HG03575 (cell line): Measurements from ENCODE around the gene ASTN2.
A peak's percentile ranks its signal among the peaks of the same experiment; 100 is the strongest.

ENCODE experiments used
- ATAC-seq: cut with Tn5 transposase; IDR thresholded peaks from one replicate; pipeline ENCODE4 v1.9.1; 2021; ENCODE audit not compliant: unreplicated experiment, insufficient number of reproducible peaks, low FRiP score; ENCODE audit errors: extremely low read depth

Gene ASTN2

DNA sequence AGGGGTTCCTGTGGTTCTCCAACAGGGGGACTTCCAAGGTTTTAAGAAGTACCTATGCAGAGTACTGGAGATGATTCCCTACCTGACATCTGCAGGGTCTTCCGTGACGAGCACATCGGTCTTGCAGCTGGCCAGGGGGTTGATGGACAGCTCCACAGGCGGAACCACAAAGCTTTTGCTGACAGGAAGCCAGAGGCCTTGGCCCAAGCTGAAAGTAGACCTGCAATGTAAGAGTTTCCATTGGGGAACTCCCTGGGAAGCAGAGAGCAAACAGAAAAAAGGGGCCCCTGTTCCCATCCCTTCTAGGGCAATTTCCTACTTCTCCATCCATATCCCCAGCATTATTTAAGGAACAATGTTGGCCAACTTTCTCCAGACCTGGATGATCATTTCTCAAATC, 439.7 kb downstream of the ASTN2 start:
- ATAC-seq, result no peak

GRCh38 chr9:116966199-116966598, 448.7 kb downstream of the ASTN2 start:
- ATAC-seq, result no peak

DNA sequence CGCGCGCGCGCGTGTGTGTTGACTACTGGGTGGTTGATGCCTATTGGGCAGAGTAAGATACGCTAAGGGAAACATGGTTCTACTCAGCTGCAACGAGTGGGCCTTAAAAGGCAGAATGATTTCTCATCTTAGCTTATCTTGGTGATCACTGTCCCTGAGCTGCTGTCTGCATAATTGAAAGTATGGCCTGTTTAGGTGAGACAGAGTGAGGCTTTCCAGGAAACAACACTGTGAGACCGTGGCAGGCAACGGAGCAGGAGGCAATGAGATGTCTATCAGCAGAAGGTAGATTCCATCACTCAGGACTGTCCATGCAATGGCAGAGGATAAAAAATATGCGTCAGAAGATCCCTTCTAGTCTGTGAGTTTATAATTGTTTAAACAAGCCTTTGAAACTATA, 450.6 kb downstream of the ASTN2 start:
- ATAC-seq, result no peak

DNA sequence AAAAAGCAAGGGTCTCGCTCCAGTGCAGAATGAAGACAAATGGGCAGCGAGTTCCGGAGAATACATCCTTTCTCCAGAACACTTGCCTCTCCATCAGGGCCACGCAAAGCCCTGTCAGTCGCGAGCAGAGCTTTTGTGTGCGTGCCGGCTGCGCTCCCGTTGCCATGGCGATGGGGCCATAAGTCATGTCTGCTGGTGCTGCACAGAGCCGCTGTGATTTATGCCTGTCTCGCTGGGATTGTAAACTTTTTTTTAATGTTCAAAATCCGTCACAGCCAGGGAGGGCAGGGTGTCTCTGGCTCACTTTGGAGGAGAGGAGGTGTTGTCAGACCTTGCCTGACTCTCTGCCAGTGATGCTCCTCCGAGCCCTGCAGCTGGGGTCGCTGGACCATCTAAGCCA, 455.0 kb downstream of the ASTN2 start:
- no peak for ATAC-seq

GRCh38 chr9:116958881-116959280, 456.0 kb downstream of the ASTN2 start:
- no peak for ATAC-seq

DNA sequence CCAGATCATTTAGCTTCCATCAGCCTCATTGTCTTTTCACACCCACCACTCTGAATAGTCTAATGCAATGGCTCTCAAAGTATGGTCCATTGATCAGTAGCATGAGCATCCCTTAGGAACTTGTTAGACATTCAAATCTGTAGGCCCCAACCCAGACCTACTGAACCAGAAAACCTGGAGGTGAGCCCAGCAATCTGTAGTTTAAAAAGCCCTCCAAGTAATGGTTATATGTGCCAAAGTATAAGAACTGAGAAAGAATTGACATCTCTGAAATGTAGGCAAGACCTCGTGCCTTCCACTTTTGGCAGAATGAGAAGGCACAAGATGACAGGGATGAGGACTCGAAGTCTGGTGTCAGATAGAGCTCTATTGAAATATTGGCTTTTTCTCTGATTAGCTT, 460.1 kb downstream of the ASTN2 start:
- no peak for ATAC-seq

- no peak for ATAC-seq
Observed at GRCh38 chr9:116953271-116953670, 461.6 kb downstream of the ASTN2 start.

DNA sequence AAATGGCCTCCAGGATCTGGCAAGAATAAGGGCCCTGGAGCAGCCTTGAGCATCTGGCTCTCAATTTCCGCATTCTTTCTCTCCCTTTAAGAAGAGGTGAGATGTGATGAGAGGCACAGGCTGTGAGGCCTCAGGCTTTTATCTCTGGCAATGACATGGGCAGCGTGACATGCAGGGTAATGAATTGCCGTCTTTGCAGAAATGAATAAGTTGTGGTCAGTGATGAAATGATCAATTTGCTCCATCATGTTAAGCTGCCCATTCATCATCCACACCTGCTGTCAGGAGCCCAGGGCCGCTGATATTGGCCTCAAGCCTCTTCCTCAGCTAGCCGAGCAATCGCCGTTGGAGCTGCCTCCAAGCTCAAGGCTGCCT, 462.4 kb downstream of the ASTN2 start:
- no peak for ATAC-seq

DNA sequence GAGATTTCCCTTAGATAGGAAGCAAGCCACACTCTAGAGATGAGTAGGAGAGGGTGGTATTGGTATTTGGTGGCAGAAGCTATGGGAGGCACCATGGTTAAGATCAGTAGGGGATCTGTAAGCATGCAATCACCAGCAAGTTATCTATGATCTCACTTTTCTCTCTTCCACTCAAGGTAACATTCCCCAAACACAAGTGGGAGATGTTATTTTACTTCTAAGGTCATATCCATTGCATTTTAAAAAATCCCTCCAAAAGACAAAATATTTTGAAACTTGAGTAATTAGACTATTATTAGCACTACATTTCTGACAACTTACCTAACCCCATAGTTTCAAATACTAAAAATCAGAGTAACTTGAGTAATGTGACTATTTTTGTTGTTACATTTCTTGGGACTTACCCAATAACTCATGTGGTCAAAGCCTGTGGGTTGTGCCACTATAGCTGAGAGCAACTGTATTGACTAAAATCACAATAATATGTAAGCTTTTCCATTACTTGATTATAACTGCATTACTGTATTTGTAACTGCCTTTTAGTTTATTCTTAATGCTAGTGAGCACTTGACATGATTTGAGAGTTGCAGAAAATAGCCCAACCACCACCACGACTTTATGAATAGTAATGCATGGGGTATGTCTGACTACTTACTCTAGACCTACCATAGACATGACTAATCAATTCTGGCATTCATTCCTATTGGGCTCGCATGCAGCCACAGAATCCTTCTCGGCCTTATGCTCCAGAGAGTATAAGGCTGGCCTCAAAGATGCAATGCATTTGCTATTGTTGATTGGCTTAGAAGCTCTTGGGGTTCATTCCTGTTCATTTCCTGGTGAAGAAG, 463.0 kb downstream of the ASTN2 start:
- peak; percentile 67 for ATAC-seq

GRCh38 chr9:116945817-116946216, 469.0 kb downstream of the ASTN2 start:
- ATAC-seq, result no peak

DNA sequence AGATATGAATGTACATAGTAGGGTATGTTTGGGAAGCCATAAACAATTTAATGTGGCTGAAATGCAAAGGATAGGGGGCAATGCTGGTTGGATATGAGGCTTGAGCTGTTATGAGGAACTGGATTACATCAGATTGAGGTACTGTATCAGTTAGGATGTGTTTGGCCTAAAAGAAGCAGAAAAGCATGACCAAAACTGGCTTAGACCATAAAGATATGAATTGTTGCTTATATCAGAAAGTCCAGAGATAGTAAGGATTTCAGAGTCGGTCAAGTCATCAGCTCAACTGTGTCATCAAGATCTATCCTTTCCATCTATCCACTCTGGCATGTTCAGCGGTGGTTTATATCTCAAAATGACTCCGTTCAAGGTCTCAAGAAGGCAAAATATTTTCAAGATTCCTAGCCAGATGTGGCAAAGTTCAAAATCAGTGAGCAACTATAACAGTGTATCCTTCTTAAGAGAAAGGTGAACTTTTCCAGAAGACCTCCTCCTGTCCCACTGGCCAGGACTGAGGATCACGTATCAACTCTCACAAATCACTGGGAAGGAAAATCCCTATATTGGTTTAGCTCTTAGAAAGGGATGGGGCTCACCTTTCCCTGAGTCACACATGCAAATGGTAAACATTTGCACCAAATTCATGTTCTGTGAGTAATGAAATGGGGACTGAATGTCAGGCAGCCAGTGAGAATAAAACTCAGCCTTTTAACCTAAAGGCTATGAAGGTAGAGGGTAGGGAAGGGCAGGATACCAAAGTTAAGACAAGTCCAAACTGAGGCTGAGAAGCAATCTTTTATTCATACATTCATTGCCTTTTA, 469.9 kb downstream of the ASTN2 start:
- ATAC-seq, result no peak

GRCh38 chr9:116943970-116944369, 470.9 kb downstream of the ASTN2 start:
- no peak for ATAC-seq

DNA sequence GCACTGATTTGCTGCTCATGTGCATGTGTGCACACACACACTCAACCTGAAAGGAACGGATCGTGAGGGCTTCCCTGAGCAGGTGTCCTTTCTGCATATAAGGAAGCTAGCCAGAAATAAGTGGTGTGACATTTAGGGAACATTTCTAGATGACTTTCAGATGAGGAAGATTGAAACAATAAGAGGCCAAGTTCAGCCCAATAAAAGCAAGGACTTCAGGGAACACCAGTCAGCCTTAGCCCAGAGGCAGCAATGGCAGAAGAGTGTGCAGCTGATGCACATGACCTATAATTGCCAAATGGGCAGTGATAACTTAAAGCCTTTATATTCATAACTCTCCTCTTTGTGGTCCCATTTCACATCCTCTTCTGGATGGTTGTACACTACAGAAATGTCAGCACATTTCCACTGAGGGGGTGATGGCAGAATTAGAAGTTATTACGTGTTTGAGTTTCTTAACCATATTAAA, 472.2 kb downstream of the ASTN2 start:
- ATAC-seq, result peak; percentile 51

DNA sequence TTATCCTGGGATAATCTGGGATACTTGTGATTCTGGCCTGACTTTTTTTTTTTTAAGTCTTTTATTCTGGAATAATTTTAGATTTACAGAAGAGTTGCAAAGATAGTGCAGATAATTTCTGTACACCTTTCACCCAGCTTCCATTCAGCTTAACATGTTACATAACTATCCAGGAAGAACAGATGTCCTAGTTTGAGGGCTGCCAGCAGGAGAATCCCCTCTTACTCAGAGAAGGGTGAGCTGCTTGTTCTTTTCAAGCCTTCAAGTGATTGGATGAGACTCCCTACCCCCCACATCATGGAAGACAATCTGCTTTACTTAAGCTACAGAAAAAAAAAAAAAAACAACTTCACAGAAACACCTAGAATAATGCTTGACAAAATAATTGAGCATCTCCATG, 473.6 kb downstream of the ASTN2 start:
- no peak for ATAC-seq

- no peak for ATAC-seq
Observed at GRCh38 chr9:116940614-116941215, 474.1 kb downstream of the ASTN2 start.

DNA sequence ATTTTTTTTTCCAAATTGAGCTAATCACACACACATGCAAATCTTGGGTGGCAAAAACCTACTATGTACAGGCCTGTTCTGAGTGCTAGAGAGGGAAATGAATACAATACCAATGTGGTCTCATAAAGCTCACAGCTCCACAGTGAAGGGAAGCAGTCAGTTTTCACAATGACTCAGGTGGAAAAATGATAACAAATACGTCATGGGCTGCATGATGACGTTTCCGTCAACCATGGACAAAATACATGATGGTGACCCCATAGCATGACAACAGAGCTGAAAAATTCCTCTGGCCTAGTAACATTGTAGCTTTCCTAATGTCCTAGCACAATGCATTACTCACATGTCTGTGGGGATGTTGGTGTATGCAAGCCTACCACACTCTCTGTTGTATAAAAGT, 475.2 kb downstream of the ASTN2 start:
- ATAC-seq, result peak; percentile 44

GRCh38 chr9:116939161-116939560, 475.7 kb downstream of the ASTN2 start:
- ATAC-seq, result no peak

DNA sequence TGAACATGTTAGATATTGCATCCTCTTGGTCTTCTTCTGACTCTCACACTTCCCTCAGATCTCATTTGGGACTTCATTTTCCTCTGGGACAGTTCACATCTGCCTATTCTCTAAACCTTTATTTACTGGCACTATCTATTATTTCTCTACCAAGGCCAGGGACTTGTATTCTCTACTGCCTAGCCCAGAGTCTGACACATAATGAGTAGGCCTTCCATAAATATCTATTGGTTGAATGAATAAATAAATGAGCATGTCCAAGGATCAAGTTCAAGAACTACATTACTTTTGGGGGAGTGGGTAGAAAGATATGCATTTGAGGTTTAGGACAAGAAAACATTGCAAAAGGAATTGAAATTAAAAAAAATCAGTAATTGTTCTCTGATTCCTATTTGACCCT, 477.5 kb downstream of the ASTN2 start:
- no peak for ATAC-seq

- no peak for ATAC-seq
Observed at GRCh38 chr9:116935149-116935897, 479.5 kb downstream of the ASTN2 start.
